ENCODE data around the gene IL4R.

The IL4R gene

GRCh38 chr16:27303256-27304100, 10.3 kb upstream of the IL4R start:
- Histone ChIP-seq H4K8ac (ENCODE audit: low read length) (no peak overlapping the region), H2BK5ac (ENCODE audit: low read depth, low read length, poor library complexity, severe bottlenecking) (no peak overlapping the region), H3K36me3 (ENCODE audit: control insufficient read depth in 1 of 2, insufficient read depth in 2 of 2, low read depth in 1 of 2, low read length in 2 of 2) (no peaks in the 10 kb centered on the region), H3K4me3 (ENCODE audit: insufficient read depth in 1 of 2, low read depth in 1 of 2, low read length in 2 of 2) (no peak overlapping the region), H3K9ac (ENCODE audit: low read length) (no peak overlapping the region), H3K4me1 (ENCODE audit: control insufficient read depth, insufficient read depth, low read depth, low read length) (no peaks in the 10 kb centered on the region), H3K27me3 (ENCODE audit: control insufficient read depth in 1 of 2, insufficient read depth in 1 of 2, low read length in 2 of 2) (no peaks in the 10 kb centered on the region), H3K14ac (ENCODE audit: low read length in 2 of 2) (no peak overlapping the region), H2AK5ac (ENCODE audit: low read length, severe bottlenecking) (no peak overlapping the region), H3K27ac (ENCODE audit: low read length, poor library complexity, severe bottlenecking) (no peak overlapping the region), H3K4ac (ENCODE audit: low read depth in 1 of 2, low read length in 2 of 2) (no peak overlapping the region), H3K18ac (ENCODE audit: low read depth in 1 of 2, low read length in 2 of 2) (no peak overlapping the region), H4K91ac (ENCODE audit: low read length) (no peak overlapping the region), H3K23ac (ENCODE audit: low read length in 2 of 2) (no peak overlapping the region), H3K9me3 (ENCODE audit: control insufficient read depth, low read length) (no peaks in the 10 kb centered on the region), H3K4me2 (ENCODE audit: low read length, poor library complexity, severe bottlenecking) (no peak overlapping the region), H3K79me1 (replicated peaks; ENCODE audit: low read length, poor library complexity, severe bottlenecking) (no peaks in the 10 kb centered on the region), H2AFZ (ENCODE audit: low read depth, low read length) (no peak overlapping the region), H2BK12ac (ENCODE audit: low read length in 2 of 2) (no peak overlapping the region), H2BK120ac (ENCODE audit: low read depth, low read length) (no peak overlapping the region), H2BK15ac (ENCODE audit: low read depth, poor library complexity, severe bottlenecking) (peak overlapping the region; percentile 85)
- no peak for DNase-seq
- WGBS = 91% methylated on average over 11 of the region's 12 CpGs

DNA sequence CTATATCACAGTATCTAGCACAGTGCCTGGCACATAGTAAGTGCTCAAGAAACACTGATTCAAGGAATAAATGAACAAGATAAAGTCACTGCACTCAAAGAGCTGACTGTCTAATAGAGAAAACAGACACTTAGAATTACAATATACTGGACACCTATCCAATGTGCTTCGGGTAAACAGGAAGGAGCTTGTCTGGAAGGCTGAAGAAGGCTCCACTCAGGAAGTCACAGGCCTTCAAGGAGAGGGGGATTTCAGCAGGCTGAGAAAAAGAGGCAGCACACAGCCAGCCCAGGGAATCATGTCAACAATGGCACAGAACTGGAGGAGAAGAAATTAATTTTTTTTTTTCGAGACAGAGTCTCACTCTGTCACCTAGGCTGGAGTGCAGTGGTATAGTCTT, 9.7 kb upstream of the IL4R start:
- H3K79me1 ChIP-seq (replicated peaks; ENCODE audit: low read length, poor library complexity, severe bottlenecking) = no peaks in the 10 kb centered on the region
- no peak overlapping the region for H3K4me2 ChIP-seq (ENCODE audit: low read length, poor library complexity, severe bottlenecking)
- no peak overlapping the region for H3K4ac ChIP-seq (ENCODE audit: low read depth in 1 of 2, low read length in 2 of 2)
- no peaks in the 10 kb centered on the region for H3K9me3 ChIP-seq (ENCODE audit: control insufficient read depth, low read length)
- no peaks in the 10 kb centered on the region for H3K4me1 ChIP-seq (ENCODE audit: control insufficient read depth, insufficient read depth, low read depth, low read length)
- H2BK12ac ChIP-seq (ENCODE audit: low read length in 2 of 2) = no peak overlapping the region
- no peak for DNase-seq
- H3K23ac ChIP-seq (ENCODE audit: low read length in 2 of 2) = no peak overlapping the region
- no peak overlapping the region for H3K4me3 ChIP-seq (ENCODE audit: insufficient read depth in 1 of 2, low read depth in 1 of 2, low read length in 2 of 2)
- no peak overlapping the region for H3K27ac ChIP-seq (ENCODE audit: low read length, poor library complexity, severe bottlenecking)
- no peak overlapping the region for H2AFZ ChIP-seq (ENCODE audit: low read depth, low read length)
- H2BK5ac ChIP-seq (ENCODE audit: low read depth, low read length, poor library complexity, severe bottlenecking) = no peak overlapping the region
- H2BK120ac ChIP-seq (ENCODE audit: low read depth, low read length) = no peak overlapping the region
- no peaks in the 10 kb centered on the region for H3K27me3 ChIP-seq (ENCODE audit: control insufficient read depth in 1 of 2, insufficient read depth in 1 of 2, low read length in 2 of 2)
- H2BK15ac ChIP-seq (ENCODE audit: low read depth, poor library complexity, severe bottlenecking) = peak overlapping the region; percentile 38
- H3K14ac ChIP-seq (ENCODE audit: low read length in 2 of 2) = no peak overlapping the region
- no peak overlapping the region for H4K91ac ChIP-seq (ENCODE audit: low read length)
- no peak overlapping the region for H3K9ac ChIP-seq (ENCODE audit: low read length)
- no peaks in the 10 kb centered on the region for H3K36me3 ChIP-seq (ENCODE audit: control insufficient read depth in 1 of 2, insufficient read depth in 2 of 2, low read depth in 1 of 2, low read length in 2 of 2)
- H4K8ac ChIP-seq (ENCODE audit: low read length) = no peak overlapping the region
- no peak overlapping the region for H3K18ac ChIP-seq (ENCODE audit: low read depth in 1 of 2, low read length in 2 of 2)
- H2AK5ac ChIP-seq (ENCODE audit: low read length, severe bottlenecking) = no peak overlapping the region
- WGBS = 59% methylated on average over 2 of the region's 2 CpGs

DNA sequence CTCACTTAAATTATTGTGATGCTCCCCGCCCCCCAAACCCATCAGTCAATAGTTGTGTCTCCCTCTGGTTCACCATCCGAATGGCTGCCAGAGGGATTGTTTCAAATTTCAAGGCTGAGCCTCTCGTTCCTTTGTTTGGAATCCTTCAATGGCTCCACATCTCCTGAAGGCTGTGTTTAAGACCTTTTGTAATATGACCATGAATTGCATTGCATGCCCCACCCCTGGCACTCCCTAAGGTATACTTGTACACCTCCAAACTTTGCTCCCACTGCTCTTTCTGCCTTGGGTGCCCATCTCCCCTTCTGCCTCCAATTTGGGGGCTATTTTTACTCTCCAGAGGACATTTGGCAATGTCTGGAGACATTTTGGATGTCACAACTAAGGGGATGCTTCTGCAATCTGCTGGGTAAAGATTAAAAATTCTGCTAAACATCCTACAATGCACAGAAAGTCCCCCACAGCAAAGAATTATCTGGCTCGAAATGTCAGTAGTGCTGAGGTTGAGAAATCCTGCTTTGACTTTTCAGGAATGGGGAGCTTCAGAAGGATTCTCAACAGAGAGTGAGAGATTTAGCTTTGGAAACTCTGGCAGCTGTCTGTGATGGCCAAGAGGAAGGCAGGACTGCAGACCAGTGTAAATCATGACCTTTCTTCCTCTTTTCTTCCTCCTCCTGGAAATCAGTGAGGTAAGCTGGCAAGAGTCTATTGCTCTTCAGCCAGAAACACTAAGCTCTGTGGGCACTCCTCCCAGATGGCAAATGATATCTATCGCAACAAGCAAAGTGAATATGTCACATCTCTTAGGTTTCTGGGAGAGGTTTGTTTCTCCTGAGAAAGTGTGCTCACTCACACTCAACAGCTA, 8.7 kb upstream of the IL4R start:
- 85% methylated on average over 5 of the region's 5 CpGs for WGBS
- H3K9me3 ChIP-seq (ENCODE audit: control insufficient read depth, low read length) = no peaks in the 10 kb centered on the region
- no peak overlapping the region for H2AK5ac ChIP-seq (ENCODE audit: low read length, severe bottlenecking)

DNA sequence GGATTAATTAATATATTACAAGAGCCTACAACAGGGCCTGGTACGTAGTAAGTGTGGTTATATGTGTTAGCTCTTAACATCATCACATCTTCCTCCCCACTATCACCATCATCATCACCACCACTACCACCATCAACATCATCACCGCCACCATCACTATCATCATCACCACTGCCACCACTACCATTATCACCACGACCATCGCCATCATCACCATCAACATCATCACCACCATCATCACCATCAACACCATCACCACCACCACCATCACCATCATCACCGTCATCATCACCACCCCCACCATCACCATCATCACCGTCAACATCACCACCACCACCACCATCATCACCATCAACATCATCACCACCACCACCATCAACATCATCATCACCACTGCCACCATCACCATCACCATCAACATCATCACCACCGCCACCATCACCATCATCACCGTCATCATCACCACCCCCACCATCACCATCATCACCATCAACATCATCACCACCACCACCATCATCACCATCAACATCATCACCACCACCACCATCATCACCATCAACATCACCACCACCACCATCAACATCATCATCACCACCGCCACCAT, 7.8 kb upstream of the IL4R start:
- DNase-seq = no peak
- Histone ChIP-seq H4K8ac (ENCODE audit: low read length) (no peak overlapping the region), H3K4me1 (ENCODE audit: control insufficient read depth, insufficient read depth, low read depth, low read length) (no peaks in the 10 kb centered on the region), H2AK5ac (ENCODE audit: low read length, severe bottlenecking) (no peak overlapping the region), H2BK120ac (ENCODE audit: low read depth, low read length) (no peak overlapping the region), H3K9ac (ENCODE audit: low read length) (no peak overlapping the region), H2BK12ac (ENCODE audit: low read length in 2 of 2) (no peak overlapping the region), H3K4ac (ENCODE audit: low read depth in 1 of 2, low read length in 2 of 2) (no peak overlapping the region), H3K36me3 (ENCODE audit: control insufficient read depth in 1 of 2, insufficient read depth in 2 of 2, low read depth in 1 of 2, low read length in 2 of 2) (no peaks in the 10 kb centered on the region), H2AFZ (ENCODE audit: low read depth, low read length) (no peak overlapping the region), H2BK5ac (ENCODE audit: low read depth, low read length, poor library complexity, severe bottlenecking) (no peak overlapping the region), H3K23ac (ENCODE audit: low read length in 2 of 2) (no peak overlapping the region), H3K14ac (ENCODE audit: low read length in 2 of 2) (no peak overlapping the region), H2BK15ac (ENCODE audit: low read depth, poor library complexity, severe bottlenecking) (no peak overlapping the region), H3K27me3 (ENCODE audit: control insufficient read depth in 1 of 2, insufficient read depth in 1 of 2, low read length in 2 of 2) (no peaks in the 10 kb centered on the region), H3K18ac (ENCODE audit: low read depth in 1 of 2, low read length in 2 of 2) (no peak overlapping the region), H3K4me3 (ENCODE audit: insufficient read depth in 1 of 2, low read depth in 1 of 2, low read length in 2 of 2) (no peak overlapping the region), H3K79me1 (replicated peaks; ENCODE audit: low read length, poor library complexity, severe bottlenecking) (no peaks in the 10 kb centered on the region), H3K4me2 (ENCODE audit: low read length, poor library complexity, severe bottlenecking) (no peak overlapping the region), H4K91ac (ENCODE audit: low read length) (no peak overlapping the region), H3K27ac (ENCODE audit: low read length, poor library complexity, severe bottlenecking) (no peak overlapping the region), H3K9me3 (ENCODE audit: control insufficient read depth, low read length) (no peaks in the 10 kb centered on the region)
- WGBS = 94% methylated on average over 8 of the region's 9 CpGs

More for the DNA sequence above, 8.7 kb upstream of the IL4R start:
- Histone ChIP-seq H3K18ac (ENCODE audit: low read depth in 1 of 2, low read length in 2 of 2) (peak overlapping the region in 1 of 2 experiments; percentile 39), H2BK15ac (ENCODE audit: low read depth, poor library complexity, severe bottlenecking) (no peak overlapping the region), H3K27ac (ENCODE audit: low read length, poor library complexity, severe bottlenecking) (no peak overlapping the region), H3K36me3 (ENCODE audit: control insufficient read depth in 1 of 2, insufficient read depth in 2 of 2, low read depth in 1 of 2, low read length in 2 of 2) (no peaks in the 10 kb centered on the region), H3K79me1 (replicated peaks; ENCODE audit: low read length, poor library complexity, severe bottlenecking) (no peaks in the 10 kb centered on the region), H3K27me3 (ENCODE audit: control insufficient read depth in 1 of 2, insufficient read depth in 1 of 2, low read length in 2 of 2) (no peaks in the 10 kb centered on the region), H3K14ac (ENCODE audit: low read length in 2 of 2) (no peak overlapping the region), H3K23ac (ENCODE audit: low read length in 2 of 2) (no peak overlapping the region), H2BK12ac (ENCODE audit: low read length in 2 of 2) (no peak overlapping the region), H4K8ac (ENCODE audit: low read length) (no peak overlapping the region), H2AFZ (ENCODE audit: low read depth, low read length) (no peak overlapping the region), H4K91ac (ENCODE audit: low read length) (no peak overlapping the region), H3K4me2 (ENCODE audit: low read length, poor library complexity, severe bottlenecking) (no peak overlapping the region), H2BK5ac (ENCODE audit: low read depth, low read length, poor library complexity, severe bottlenecking) (no peak overlapping the region), H3K9ac (ENCODE audit: low read length) (no peak overlapping the region), H2BK120ac (ENCODE audit: low read depth, low read length) (no peak overlapping the region), H3K4ac (ENCODE audit: low read depth in 1 of 2, low read length in 2 of 2) (no peak overlapping the region), H3K4me1 (ENCODE audit: control insufficient read depth, insufficient read depth, low read depth, low read length) (no peaks in the 10 kb centered on the region), H3K4me3 (ENCODE audit: insufficient read depth in 1 of 2, low read depth in 1 of 2, low read length in 2 of 2) (no peak overlapping the region)
- DNase-seq = no peak
